HG02870 (cell line): Measurements from ENCODE around the gene GRPEL1.
A peak's percentile ranks its signal among the peaks of the same experiment; 100 is the strongest.
"Not testable (repeated sequence)": the region's sequence is repeated elsewhere in the genome, so short reads cannot be mapped to it uniquely, and the experiment has no call there.

ENCODE experiments used
- ATAC-seq: cut with Tn5 transposase; IDR thresholded peaks from one replicate; pipeline ENCODE4 v1.9.1; 2021; ENCODE audit warnings: mild to moderate bottlenecking, moderate library complexity; ENCODE audit not compliant: unreplicated experiment

Gene GRPEL1

DNA sequence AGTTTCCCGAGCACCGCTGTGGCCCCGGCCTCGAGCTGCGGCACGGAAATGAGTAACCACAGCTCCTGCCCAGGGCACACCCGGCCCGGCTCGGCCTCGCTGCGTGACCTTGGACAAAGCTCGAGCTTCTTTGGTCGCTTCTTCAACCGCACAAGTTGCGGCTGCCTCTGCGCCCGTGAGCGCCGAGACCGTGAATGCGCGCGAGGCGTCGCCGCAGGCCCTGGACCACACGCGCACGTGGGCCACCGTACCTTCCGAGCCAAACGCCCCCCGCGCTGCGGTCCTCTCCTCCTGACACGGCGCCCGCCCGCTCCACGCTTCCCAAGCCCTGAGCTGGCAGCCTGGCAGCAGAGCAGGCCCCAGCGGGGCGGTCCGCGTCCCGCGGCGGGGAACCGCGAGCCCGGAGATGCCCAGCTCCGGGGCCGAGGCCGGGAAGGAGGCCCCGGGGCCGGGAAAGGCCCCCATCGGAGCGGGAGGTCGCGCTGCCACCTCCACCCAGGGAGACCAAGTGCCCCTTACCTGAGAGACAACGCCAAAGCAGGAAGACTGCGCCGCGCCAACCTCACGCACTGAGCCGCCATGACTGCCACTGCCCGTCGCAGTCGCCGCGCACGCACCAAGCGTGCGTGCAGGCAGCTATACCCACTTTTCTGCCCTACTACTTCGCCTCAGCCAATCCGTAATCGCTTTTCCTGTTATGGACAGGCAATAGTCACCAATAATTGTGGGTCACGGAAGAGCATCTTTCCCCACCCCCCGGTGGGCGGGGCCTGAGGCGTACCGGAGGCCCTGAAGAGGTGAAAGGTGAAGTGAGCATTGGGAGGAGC is at the start of gene GRPEL1:
TSS of gene GRPEL1 (minus strand) at position 613 of the 827 bp plus-strand sequence. CDS start at position 581, 32 bp downstream.
- peak; percentile 80 for ATAC-seq

- no peak for ATAC-seq
These were observed 48.8 kb upstream of the GRPEL1 start for GRCh38 chr4:7116705-7117104.

DNA sequence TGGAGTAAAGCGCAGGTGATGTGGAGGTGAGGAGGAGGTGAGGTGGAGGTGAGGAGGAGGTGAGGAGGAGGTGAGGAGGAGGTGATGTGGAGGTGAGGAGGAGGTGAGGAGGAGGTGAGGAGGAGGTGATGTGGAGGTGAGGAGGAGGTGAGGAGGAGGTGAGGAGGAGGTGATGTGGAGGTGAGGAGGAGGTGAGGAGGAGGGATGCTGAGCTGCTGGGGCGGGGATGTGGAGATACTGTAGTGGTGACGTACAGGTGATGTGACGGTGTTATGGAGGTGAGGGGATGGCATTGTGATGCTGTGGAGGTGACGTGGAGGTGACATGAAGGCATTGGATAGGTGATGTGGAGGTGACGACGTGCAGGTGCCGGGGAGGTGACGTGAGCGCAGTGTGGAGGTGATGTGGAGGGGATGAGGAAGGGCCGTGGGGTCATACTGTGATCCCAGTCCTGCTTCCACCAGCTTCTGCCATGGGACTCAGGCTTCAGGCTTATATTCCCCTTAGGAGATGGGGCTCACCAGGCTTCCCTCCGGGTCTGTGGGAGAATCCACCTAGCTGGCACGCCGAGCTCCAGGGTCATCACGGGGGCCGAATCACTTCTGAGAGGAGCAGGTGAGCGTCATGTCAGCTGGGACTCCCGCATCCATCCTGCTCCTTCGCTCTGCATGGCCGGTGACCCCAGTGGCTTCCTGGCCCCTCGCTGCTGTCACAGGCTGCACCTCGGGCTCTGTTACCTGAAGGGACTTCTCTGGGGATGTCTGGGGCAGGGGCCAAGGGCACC is 47.9 kb upstream of the GRPEL1 start:
- no peak for ATAC-seq

DNA sequence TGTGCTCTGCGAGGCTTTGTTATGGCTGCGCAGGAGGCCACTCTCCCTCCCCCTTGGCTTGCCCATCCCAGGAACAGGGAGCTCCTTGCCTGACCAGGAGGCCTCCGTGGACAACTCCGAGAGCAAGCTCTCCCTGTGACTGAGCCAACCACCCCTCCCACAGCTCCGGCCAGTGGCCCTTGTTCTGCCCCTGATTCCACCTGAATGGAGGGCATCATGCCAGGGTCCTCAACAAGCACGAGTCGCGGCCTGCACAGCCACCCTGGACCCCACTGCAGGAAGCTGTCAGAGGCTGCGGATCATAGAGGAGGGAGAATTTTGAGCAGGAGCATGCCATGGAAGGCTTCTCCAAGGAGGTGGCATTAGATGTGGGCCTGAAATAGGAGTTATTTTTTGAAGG is 44.8 kb upstream of the GRPEL1 start:
- no peak for ATAC-seq

DNA sequence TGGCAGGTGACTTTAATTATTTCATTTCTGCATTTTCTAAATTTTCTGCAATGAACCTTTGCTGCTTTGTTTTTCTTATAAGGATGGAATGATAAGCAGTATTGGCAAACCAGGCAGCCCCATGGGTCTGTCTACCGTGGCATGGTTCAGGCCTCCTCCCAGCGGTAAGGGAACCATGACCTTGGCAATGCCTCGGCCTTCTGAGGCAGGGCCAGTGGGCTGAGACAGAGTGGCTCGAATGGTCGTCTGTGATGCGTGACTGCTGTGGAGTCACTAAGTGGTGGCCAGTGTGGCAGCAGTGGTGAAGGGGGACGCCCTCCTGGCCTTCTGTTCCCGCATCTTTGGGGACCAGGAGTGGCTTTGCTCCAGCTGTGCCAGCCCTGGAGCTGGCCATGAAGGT is 43.6 kb upstream of the GRPEL1 start:
- ATAC-seq: no peak

DNA sequence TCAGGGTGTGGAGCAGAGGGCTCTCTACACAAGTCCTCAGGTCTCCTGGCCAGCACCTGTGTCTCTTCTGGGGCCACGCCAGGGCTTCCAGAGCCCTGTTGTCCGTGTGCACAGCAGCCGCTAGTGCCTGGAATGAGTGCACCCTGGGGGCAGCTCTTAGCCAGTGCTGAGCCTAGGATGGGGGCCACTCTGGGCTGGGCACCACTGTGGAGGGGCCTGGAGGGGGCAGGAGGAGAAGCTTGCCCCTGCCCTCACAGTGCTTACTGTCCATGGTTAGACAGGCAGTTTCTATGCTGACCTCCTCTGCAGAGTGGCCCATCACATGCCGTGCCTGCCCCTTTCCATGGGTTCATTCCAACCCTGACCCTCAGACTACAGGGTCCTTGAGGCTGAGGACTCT is 42.7 kb upstream of the GRPEL1 start:
- ATAC-seq: no peak

GRCh38 chr4:7109169-7109568 is 41.3 kb upstream of the GRPEL1 start:
- no peak for ATAC-seq

DNA sequence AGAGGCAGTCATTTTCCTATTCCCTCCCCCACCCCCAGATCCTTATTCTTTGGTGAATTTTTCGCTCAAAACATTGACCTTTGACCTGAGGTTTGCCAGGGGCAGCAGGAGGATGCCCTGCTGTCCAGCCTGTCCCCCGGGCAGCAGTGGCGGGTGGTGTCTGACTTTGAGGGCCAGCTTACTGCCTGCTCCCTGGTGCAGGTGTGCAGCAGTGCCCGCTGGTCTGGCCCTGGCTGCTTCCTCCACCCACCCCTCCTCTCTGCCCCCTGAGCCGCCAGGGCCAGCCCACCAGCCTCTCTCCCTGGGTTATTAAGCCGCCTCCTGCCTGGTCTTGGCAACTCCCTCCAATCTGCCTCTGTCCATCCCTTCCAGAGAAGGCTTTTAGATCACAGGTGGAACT is 40.8 kb upstream of the GRPEL1 start:
- no peak for ATAC-seq

DNA sequence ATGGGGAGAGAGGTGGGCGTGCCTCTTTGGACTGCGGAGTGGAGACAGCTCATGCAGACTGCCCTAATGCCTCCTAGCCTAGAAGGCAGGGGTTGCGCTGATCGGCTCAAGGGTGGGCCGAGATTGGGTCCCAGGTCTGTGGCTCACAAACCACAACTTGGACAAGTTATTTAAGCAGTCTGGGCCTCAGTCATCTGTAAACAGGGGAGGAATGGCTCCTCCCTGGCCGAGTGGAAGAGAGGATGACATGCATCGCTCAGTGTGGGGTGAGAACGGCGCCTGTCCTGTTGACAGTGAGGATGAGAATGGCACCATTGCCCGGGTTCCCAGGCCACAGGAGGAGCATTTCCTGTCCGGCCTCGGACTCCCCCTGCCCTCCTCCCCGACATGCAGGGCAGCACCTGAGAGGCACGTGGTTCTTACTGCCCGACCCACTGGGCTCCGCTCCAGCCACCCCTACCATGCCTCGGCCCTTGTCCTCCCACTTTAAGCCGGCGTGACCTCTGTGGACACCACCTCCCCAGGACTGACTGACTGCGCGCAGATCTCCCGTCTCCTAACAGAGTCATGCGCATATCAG is 40.3 kb upstream of the GRPEL1 start:
- ATAC-seq: no peak

GRCh38 chr4:7107166-7107905 is 39.5 kb upstream of the GRPEL1 start:
- no peak for ATAC-seq

- ATAC-seq: no peak
These were observed 37.4 kb upstream of the GRPEL1 start for GRCh38 chr4:7105276-7105675.

DNA sequence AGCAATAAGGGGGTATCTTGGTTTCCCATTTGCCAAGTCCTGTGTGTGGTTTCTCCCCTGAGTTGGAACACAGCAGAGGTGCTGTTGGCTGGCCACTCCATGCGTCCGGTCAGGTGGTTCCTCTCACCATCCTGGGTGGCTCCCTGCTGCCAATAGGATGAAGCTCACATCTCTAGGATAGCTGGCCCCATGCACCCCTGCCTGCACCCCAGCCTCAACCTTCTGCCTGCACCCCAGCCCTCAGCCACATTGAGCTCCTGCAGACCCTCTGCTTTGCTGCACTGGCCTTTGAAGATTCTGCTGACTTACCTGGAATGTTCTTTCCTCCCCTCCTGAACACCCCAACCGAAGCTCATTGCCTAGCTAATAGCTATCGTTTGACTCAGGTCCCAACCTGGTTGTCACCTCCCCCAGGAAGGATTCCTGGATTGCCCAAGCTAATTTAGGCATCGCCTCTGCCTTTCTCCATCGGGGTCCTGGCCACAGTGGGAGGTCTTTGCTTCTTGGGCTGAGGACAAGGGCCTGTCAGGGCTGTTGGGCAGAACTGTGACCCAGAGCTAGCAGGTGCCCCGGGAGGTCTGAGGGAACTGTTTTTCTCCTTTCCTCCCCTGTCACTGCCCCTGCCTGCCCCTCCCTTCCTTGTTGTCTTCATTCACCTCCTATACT is 36.6 kb upstream of the GRPEL1 start:
- ATAC-seq: no peak

GRCh38 chr4:7103607-7104365 is 35.9 kb upstream of the GRPEL1 start:
- no peak for ATAC-seq

DNA sequence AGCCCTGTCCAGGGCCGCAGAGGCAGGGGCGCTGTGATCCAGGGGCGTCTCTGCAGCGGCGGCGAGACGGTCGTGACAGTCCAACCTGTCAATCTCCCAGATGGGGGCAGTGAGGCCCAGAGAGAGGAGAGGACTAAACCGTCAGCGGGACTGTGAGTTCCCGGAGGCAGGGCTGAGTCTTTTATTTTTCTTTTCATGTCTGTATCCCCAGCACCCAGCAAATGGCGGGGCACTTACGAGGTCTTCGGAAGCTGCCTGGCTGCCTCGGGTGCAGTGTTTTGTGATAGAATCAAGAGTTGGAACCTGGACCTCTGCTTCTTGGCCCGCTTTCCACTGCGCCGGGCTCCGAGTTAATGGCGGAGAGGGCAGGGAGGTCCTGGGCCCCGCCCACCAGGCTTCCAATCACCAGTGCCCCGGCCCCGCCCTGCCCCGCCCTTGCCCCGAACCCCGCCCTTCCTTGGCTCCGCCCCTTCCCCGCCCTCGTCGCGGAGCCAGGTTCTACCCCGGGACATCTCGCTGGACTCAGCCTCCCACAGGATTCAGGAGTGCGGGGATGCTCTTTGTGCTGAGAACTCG is 35.3 kb upstream of the GRPEL1 start:
- ATAC-seq: peak; percentile 74

- not testable (repeated sequence) for ATAC-seq
These were observed 34.6 kb upstream of the GRPEL1 start for GRCh38 chr4:7102516-7102909.

GRCh38 chr4:7101692-7102515 is 34.0 kb upstream of the GRPEL1 start:
- no peak for ATAC-seq

DNA sequence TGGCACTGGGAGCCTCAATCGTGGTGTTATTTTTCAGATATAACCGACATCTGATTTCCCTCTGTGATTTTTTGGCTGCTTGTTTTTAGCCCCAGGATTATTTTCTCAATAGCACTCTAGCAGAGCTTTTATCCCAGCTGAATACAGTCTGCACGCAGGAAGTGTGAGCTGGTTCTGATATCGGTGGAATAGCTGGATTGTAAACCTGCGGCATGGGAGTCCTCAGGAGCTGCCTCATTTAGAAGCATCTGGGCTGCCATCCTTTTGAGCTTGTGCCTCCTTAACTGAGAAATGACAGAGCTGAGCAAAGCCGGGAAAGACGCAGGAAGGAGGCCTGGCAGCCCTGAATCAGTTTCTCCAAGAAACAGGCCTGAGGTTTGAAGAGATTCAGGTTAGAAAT is 28.4 kb upstream of the GRPEL1 start:
- no peak for ATAC-seq

GRCh38 chr4:7095611-7096155 is 27.8 kb upstream of the GRPEL1 start:
- ATAC-seq: no peak
